SU-DHL-6 (cell line): Measurements from ENCODE around the gene OPN3.

Source experiments
- H2AFZ ChIP-seq: fragments of 200-600 bp; sonication (generic); 2 replicates; pipeline ENCODE4 v1.6.1; 2014; ENCODE audit warnings: low read depth, mild to moderate bottlenecking, moderate library complexity, mixed read lengths, antibody characterized with exemption, low read length; ENCODE audit not compliant: severe bottlenecking
- H3F3A ChIP-seq: fragments of 200-600 bp; shearing (Covaris generic); 2 replicates; pipeline ENCODE4 v1.6.0; 2016; ENCODE audit warnings: antibody characterized with exemption, mild to moderate bottlenecking; ENCODE audit not compliant: insufficient read depth
- H3K27ac ChIP-seq: fragments of 200-600 bp; sonication (generic); 2 replicates; pipeline ENCODE4 v1.5.1; 2016; ENCODE audit warnings: low read depth, mild to moderate bottlenecking, low read length, moderate library complexity, mixed read lengths
- H3K27me3 ChIP-seq: fragments of 200-600 bp; sonication (generic), shearing (Covaris generic); 2 replicates; pipeline ENCODE4 v1.6.0; 2014; ENCODE audit warnings: mild to moderate bottlenecking, low read length
- H3K36me3 ChIP-seq: fragments of 200-600 bp; sonication (generic); 2 replicates; pipeline ENCODE4 v1.6.1; 2014; ENCODE audit warnings: mild to moderate bottlenecking, low read length, mixed read lengths
- H3K4me2 ChIP-seq: fragments of 300-600, 200-600 bp; shearing (Covaris generic), sonication (generic); 2 replicates; pipeline ENCODE4 v1.6.0; 2014; ENCODE audit warnings: low read length, low read depth, mild to moderate bottlenecking; ENCODE audit not compliant: poor library complexity, severe bottlenecking
- H3K4me3 ChIP-seq: fragments of 200-600 bp; sonication (generic); 2 replicates; pipeline ENCODE4 v1.5.1; 2014; ENCODE audit warnings: antibody characterized with exemption, low read length, mild to moderate bottlenecking, mixed read lengths; ENCODE audit not compliant: insufficient read depth, poor library complexity, severe bottlenecking
- H3K79me2 ChIP-seq: fragments of 200-600 bp; sonication (generic); 2 replicates; pipeline ENCODE4 v1.6.1; 2014; ENCODE audit warnings: mild to moderate bottlenecking, low read length, moderate library complexity; ENCODE audit not compliant: insufficient read depth
- H3K9ac ChIP-seq: fragments of 200-600 bp; sonication (generic); 2 replicates; pipeline ENCODE4 v1.7.0; 2014; ENCODE audit warnings: mild to moderate bottlenecking, low read length
- H3K9me2 ChIP-seq: fragments of 200-600 bp; sonication (generic); replicated peaks from 2 replicates; pipeline ENCODE4 v1.6.1; 2014; ENCODE audit warnings: low read length; ENCODE audit not compliant: insufficient read depth
- H3K9me3 ChIP-seq: fragments of 200-600 bp; sonication (generic); 2 replicates; pipeline ENCODE4 v1.6.1; 2014; ENCODE audit warnings: low read length, mixed read lengths; ENCODE audit not compliant: insufficient read depth
- H4K20me1 ChIP-seq: fragments of 200-600 bp; sonication (generic); 2 replicates; pipeline ENCODE4 v1.6.1; 2014; ENCODE audit warnings: low read depth, mild to moderate bottlenecking, antibody characterized with exemption, low read length, moderate library complexity, mixed read lengths
- EZH2phosphoT487 ChIP-seq: fragments of 200-600 bp; sonication (generic), shearing (Covaris generic); conservative IDR thresholded peaks from 2 replicates; pipeline ENCODE4 v1.6.1; 2018; ENCODE audit warnings: mild to moderate bottlenecking, antibody characterized with exemption, low read length, moderate library complexity, mixed read lengths
- TF ChIP-seq, protein P1 (sequence below): fragments of 200-600 bp; sonication (generic); IDR thresholded peaks from one replicate; pipeline ENCODE4 v1.5.1; 2017; ENCODE audit warnings: antibody characterized with exemption, mild to moderate bottlenecking, low read length, moderate library complexity; ENCODE audit not compliant: insufficient read depth, poor library complexity, severe bottlenecking

OPN3 gene

DNA sequence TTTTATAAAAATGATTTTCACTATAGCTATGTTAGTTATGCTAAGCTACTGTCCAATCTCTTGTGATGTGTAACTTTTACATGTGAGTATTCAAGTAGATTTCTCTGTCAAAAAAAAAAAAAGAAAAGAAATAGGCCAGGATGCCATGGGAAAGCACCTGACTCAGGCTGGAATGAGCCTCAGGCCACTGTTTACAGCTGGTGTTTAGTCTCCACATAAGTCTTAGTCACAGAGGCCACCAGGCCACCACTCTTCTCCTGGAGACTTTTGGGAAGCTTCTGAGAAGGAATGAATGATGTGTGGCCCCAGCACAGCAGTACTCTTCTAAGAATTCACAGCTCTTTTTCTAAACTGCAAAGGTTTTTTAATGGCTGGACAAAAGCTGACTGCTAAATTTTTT, 48.9 kb downstream of the OPN3 start:
- Histone ChIP-seq H3K36me3 (0 out of 2 replicates have a peak, but pooled peaks cover 4% of the 10 kb centered on the region), H3K9ac (no peak overlapping the region), H2AFZ (no peak overlapping the region), H3F3A (no peaks in the 10 kb centered on the region), H4K20me1 (no peaks in the 10 kb centered on the region), H3K4me3 (no peak overlapping the region), H3K27ac (no peak overlapping the region), H3K27me3 (no peaks in the 10 kb centered on the region), H3K79me2 (no peaks in the 10 kb centered on the region), H3K9me2 (no peaks in the 10 kb centered on the region), H3K9me3 (no peaks in the 10 kb centered on the region), H3K4me2 (no peak overlapping the region)
- TF ChIP-seq, protein P1, sequence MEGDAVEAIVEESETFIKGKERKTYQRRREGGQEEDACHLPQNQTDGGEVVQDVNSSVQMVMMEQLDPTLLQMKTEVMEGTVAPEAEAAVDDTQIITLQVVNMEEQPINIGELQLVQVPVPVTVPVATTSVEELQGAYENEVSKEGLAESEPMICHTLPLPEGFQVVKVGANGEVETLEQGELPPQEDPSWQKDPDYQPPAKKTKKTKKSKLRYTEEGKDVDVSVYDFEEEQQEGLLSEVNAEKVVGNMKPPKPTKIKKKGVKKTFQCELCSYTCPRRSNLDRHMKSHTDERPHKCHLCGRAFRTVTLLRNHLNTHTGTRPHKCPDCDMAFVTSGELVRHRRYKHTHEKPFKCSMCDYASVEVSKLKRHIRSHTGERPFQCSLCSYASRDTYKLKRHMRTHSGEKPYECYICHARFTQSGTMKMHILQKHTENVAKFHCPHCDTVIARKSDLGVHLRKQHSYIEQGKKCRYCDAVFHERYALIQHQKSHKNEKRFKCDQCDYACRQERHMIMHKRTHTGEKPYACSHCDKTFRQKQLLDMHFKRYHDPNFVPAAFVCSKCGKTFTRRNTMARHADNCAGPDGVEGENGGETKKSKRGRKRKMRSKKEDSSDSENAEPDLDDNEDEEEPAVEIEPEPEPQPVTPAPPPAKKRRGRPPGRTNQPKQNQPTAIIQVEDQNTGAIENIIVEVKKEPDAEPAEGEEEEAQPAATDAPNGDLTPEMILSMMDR, result no peak
- no peak for TF ChIP-seq EZH2phosphoT487

DNA sequence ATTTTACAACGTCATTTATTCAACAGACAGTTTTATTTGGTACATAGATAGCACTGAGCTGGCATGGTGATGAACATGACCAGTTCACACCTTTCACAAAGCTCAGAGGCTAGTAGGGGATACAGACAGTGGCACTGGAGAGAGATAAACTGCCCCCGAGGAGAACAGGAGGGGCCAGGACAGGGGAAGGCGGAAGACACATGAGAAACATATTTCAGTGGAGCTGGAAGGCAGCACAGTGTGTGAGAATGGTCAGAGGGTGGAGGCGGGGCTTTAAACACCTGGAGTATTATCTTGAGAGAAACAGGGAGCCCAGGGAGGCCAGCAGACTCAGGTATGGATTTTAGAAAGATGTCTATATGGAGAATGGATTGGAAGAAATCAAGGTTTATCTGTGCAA, 49.5 kb downstream of the OPN3 start:
- Histone ChIP-seq H3K79me2 (no peaks in the 10 kb centered on the region), H2AFZ (no peak overlapping the region), H3F3A (no peaks in the 10 kb centered on the region), H3K27ac (no peak overlapping the region), H3K36me3 (0 out of 2 replicates have a peak, but pooled peaks cover 4% of the 10 kb centered on the region), H3K9ac (no peak overlapping the region), H3K4me2 (no peak overlapping the region), H3K9me3 (no peaks in the 10 kb centered on the region), H3K4me3 (no peak overlapping the region), H3K27me3 (no peaks in the 10 kb centered on the region), H4K20me1 (no peaks in the 10 kb centered on the region), H3K9me2 (no peaks in the 10 kb centered on the region)
- TF ChIP-seq, protein P1, result no peak
- TF ChIP-seq EZH2phosphoT487, result no peak

DNA sequence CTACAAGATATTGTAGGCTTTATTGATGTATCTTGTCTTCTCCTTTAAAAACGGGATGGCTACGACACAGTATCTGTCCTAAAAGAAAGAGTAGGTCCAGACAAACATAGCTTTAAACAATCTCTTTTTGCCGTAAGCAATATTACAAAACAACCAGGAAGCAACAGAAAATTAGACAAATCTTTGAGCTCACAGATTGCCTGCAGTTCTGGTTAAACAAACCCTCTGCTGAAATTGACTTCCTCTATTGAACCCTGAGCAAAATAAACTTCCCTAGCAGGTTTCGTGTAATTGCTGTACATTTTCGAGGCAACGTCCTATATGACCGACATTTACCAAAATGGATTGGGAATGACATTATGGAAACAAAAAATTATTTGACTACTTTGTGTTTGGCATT, 50.6 kb downstream of the OPN3 start:
- Histone ChIP-seq H3F3A (no peaks in the 10 kb centered on the region), H3K27me3 (no peaks in the 10 kb centered on the region), H3K9ac (no peak overlapping the region), H3K36me3 (0 out of 2 replicates have a peak, but pooled peaks cover 4% of the 10 kb centered on the region), H3K9me3 (no peaks in the 10 kb centered on the region), H2AFZ (no peak overlapping the region), H3K9me2 (no peaks in the 10 kb centered on the region), H3K4me2 (no peak overlapping the region), H3K79me2 (no peaks in the 10 kb centered on the region), H3K27ac (no peak overlapping the region), H3K4me3 (no peak overlapping the region), H4K20me1 (no peaks in the 10 kb centered on the region)
- TF ChIP-seq, protein P1, result no peak
- no peak for TF ChIP-seq EZH2phosphoT487
